Measurements from ENCODE around the gene CADPS. TPM values are rescaled to one million over a fixed set of nuclear protein-coding genes. Genes with fewer than 3 reads are reported as not detected.
A peak's percentile ranks its signal among the peaks of the same experiment; 100 is the strongest.

CADPS gene
- polyA plus RNA-seq, 2 of the 4 experiments (the other 2 are of a cell fraction), result not detected

GRCh38 chr3:62604298-62604697 is 270.9 kb downstream of the CADPS start:
- TF ChIP-seq CEBPB (IDR thresholded peaks at IDR 0.05), result peak; percentile 29 to 37; a peak in 1 of 4 replicates
- TF ChIP-seq HEYL (CRISPR knock-in tag; IDR thresholded peaks at IDR 0.05), result no peak
- 0 out of 2 replicates have a peak, but pooled peaks have one; percentile 31 for TF ChIP-seq JUNB (IDR thresholded peaks at IDR 0.05)
- no peak for TF ChIP-seq RAD21 (conservative IDR thresholded peaks at IDR 0.05 in 1 of 2, IDR thresholded peaks at IDR 0.05 in 1 of 2)
- no peak for TF ChIP-seq SREBF2 (IDR thresholded peaks at IDR 0.05)
- Histone ChIP-seq H3K4me1 (peaks cover 6% of the 10 kb centered on the region; the same call in 1 of the 3 replicates), H3K4me2 (peak overlapping the region; percentile 23; the same call in 2 of the 3 replicates), H3K27ac (0 out of 6 replicates have a peak overlapping the region, but pooled peaks of 1 of the 2 experiments have one; percentile 10), H3K9me3 (no peaks in the 10 kb centered on the region), H3K4me3 (no peak overlapping the region)
- FAIRE-seq (no peak), ATAC-seq (peak; percentile 57 to 75; a peak in 5 of 6 replicates), DNase-seq (ENCODE audit: low read depth in 1 of 2, low spot score in 1 of 2) (peak; percentile 2 to 7)
- ChIA-PET CTCF (interaction anchor here (1.7 kb wide), 1 partner anchor 18 kb away, joined by 6 read pairs; no protein-coding TSS in a partner anchor), POLR2A (no interaction called here)
- 0% methylated on average over 2 of the region's 2 CpGs for WGBS (ENCODE audit: missing lambda C conversion rate)

DNA sequence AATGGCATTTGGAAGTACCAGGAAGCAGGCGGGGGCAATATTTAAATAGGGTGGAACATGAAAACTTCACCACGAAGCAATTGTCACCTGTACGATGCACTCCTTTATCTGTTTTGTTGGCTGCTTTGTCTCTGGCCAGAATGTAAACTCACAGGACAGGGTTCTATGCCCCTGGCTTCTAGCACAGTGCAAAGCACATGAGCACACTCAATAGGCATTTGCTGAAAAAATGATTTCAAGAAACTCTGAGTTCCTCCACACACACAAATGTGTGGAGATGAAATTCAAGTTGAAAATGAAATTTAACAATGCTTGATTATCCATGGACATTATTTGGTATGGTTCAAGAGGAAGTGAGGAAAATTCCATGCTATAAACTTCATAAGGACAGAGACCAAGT is 272.2 kb downstream of the CADPS start:
- FAIRE-seq (no peak), DNase-seq (ENCODE audit: low read depth in 1 of 2, low spot score in 1 of 2) (no peak), ATAC-seq (no peak)
- CTCF ChIA-PET, result no interaction called here
- 55% methylated on average over 3 of the region's 3 CpGs for WGBS (ENCODE audit: missing lambda C conversion rate)
- H3K4me2 ChIP-seq, result no peak overlapping the region
- no peaks in the 10 kb centered on the region for H3K9me3 ChIP-seq
- H3K4me3 ChIP-seq, result no peak overlapping the region
- TF ChIP-seq, protein P1, sequence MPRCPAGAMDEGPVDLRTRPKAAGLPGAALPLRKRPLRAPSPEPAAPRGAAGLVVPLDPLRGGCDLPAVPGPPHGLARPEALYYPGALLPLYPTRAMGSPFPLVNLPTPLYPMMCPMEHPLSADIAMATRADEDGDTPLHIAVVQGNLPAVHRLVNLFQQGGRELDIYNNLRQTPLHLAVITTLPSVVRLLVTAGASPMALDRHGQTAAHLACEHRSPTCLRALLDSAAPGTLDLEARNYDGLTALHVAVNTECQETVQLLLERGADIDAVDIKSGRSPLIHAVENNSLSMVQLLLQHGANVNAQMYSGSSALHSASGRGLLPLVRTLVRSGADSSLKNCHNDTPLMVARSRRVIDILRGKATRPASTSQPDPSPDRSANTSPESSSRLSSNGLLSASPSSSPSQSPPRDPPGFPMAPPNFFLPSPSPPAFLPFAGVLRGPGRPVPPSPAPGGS (IDR thresholded peaks at IDR 0.05), result no peak
- no peak for TF ChIP-seq POLR2AphosphoS2 (conservative IDR thresholded peaks at IDR 0.05; ENCODE audit: low read length)
- no peak for TF ChIP-seq ZSCAN20 (CRISPR knock-in tag; IDR thresholded peaks at IDR 0.05)
- no peak for TF ChIP-seq HOXA7 (CRISPR knock-in tag; IDR thresholded peaks at IDR 0.05)
- no peak for TF ChIP-seq RFX5 (IDR thresholded peaks at IDR 0.05)
- no peak for TF ChIP-seq JUNB (IDR thresholded peaks at IDR 0.05)
- TF ChIP-seq ZFP36 (IDR thresholded peaks at IDR 0.05; ENCODE audit: borderline replicate concordance, partially characterized antibody), result no peak
- TF ChIP-seq POLR2A (IDR thresholded peaks at IDR 0.05; ENCODE audit: low read length), result no peak
- TF ChIP-seq HEYL (CRISPR knock-in tag; IDR thresholded peaks at IDR 0.05), result no peak
- no peak for TF ChIP-seq EHF (CRISPR knock-in tag; IDR thresholded peaks at IDR 0.05)
- TF ChIP-seq NPAS2 (CRISPR knock-in tag; IDR thresholded peaks at IDR 0.05; ENCODE audit: borderline replicate concordance), result no peak
- TF ChIP-seq PHF8 (IDR thresholded peaks at IDR 0.05; ENCODE audit: borderline replicate concordance, low read depth), result no peak
- POLR2A ChIA-PET, result no interaction called here
- H3K27ac ChIP-seq, result no peak overlapping the region
- H3K4me1 ChIP-seq, result peaks cover 6% of the 10 kb centered on the region; the same call in 1 of the 3 replicates

GRCh38 chr3:62602129-62602770 is 273.0 kb downstream of the CADPS start:
- POLR2A ChIA-PET, result no interaction called here
- TF ChIP-seq HOXB13 (CRISPR knock-in tag; IDR thresholded peaks at IDR 0.05; ENCODE audit: low read depth), result no peak
- no peak for TF ChIP-seq FOXS1 (CRISPR knock-in tag; IDR thresholded peaks at IDR 0.05)
- no peak for TF ChIP-seq ATOH8 (CRISPR knock-in tag; IDR thresholded peaks at IDR 0.05; ENCODE audit: low read depth)
- TF ChIP-seq E2F6 (IDR thresholded peaks at IDR 0.05; ENCODE audit: borderline replicate concordance, low read depth), result no peak
- no peak for TF ChIP-seq EP300 (IDR thresholded peaks at IDR 0.05)
- no peak for TF ChIP-seq PHF8 (IDR thresholded peaks at IDR 0.05; ENCODE audit: borderline replicate concordance, low read depth)
- H3K9me3 ChIP-seq, result no peaks in the 10 kb centered on the region
- FAIRE-seq (no peak), ATAC-seq (no peak), DNase-seq (ENCODE audit: low read depth in 1 of 2, low spot score in 1 of 2) (no peak)
- CTCF ChIA-PET, result no interaction called here
- WGBS (ENCODE audit: missing lambda C conversion rate), result 52% methylated on average over 10 of the region's 10 CpGs
- H3K27ac ChIP-seq, result no peak overlapping the region
- peaks cover 6% of the 10 kb centered on the region; the same call in 1 of the 3 replicates for H3K4me1 ChIP-seq
- no peak overlapping the region for H3K4me2 ChIP-seq
- no peak overlapping the region for H3K4me3 ChIP-seq

Measured in A549 (cell line).